Parathyroid adenoma (tissue), 2 donors: Measurements from ENCODE around the gene NUSAP1.

ENCODE experiments used
- H2AFZ ChIP-seq: fragments of 300-600 bp; sonication (generic); one replicate; pipeline ENCODE4 v1.7.0; 2017; ENCODE audit warnings: antibody characterized with exemption, mild to moderate bottlenecking
- H3K27ac ChIP-seq: fragments of 300-600 bp; sonication (generic); one replicate; pipeline ENCODE4 v1.7.0; 2017
- H3K27me3 ChIP-seq: fragments of 300-600 bp; sonication (generic); one replicate; pipeline ENCODE4 v1.7.0; 2017; ENCODE audit warnings: low read length; ENCODE audit not compliant: control insufficient read depth, insufficient read depth
- H3K36me3 ChIP-seq: fragments of 300-600 bp; sonication (generic); one replicate; pipeline ENCODE4 v1.7.0; 2017; ENCODE audit warnings: low read length; ENCODE audit not compliant: control insufficient read depth, insufficient read depth
- H3K4me1 ChIP-seq: fragments of 300-600 bp; sonication (generic); one replicate; pipeline ENCODE4 v1.7.0; 2017; ENCODE audit warnings: control low read depth
- H3K4me2 ChIP-seq: fragments of 300-600 bp; sonication (generic); one replicate; pipeline ENCODE4 v1.7.0; 2017; ENCODE audit warnings: low read length
- H3K4me3 ChIP-seq: fragments of 300-600 bp; sonication (generic); one replicate; pipeline ENCODE4 v1.7.0; 2017; ENCODE audit warnings: low read depth, low read length
- H3K79me2 ChIP-seq: fragments of 300-600 bp; sonication (generic); one replicate; pipeline ENCODE4 v1.7.0; 2017; ENCODE audit warnings: control low read depth
- H3K9ac ChIP-seq: fragments of 300-600 bp; sonication (generic); one replicate; pipeline ENCODE4 v1.7.0; 2017; ENCODE audit warnings: mild to moderate bottlenecking
- H3K9me3 ChIP-seq: fragments of 300-600 bp; sonication (generic); one replicate; pipeline ENCODE4 v1.7.0; 2017; ENCODE audit warnings: low read length; ENCODE audit not compliant: control insufficient read depth
- TF ChIP-seq, protein P1 (sequence below): fragments of 300-600 bp; sonication (generic); IDR thresholded peaks from one replicate; pipeline ENCODE4 v1.7.0; 2017; ENCODE audit warnings: antibody characterized with exemption, mild to moderate bottlenecking
- donor health status: primary hyperparathyroidism.

Gene NUSAP1

DNA sequence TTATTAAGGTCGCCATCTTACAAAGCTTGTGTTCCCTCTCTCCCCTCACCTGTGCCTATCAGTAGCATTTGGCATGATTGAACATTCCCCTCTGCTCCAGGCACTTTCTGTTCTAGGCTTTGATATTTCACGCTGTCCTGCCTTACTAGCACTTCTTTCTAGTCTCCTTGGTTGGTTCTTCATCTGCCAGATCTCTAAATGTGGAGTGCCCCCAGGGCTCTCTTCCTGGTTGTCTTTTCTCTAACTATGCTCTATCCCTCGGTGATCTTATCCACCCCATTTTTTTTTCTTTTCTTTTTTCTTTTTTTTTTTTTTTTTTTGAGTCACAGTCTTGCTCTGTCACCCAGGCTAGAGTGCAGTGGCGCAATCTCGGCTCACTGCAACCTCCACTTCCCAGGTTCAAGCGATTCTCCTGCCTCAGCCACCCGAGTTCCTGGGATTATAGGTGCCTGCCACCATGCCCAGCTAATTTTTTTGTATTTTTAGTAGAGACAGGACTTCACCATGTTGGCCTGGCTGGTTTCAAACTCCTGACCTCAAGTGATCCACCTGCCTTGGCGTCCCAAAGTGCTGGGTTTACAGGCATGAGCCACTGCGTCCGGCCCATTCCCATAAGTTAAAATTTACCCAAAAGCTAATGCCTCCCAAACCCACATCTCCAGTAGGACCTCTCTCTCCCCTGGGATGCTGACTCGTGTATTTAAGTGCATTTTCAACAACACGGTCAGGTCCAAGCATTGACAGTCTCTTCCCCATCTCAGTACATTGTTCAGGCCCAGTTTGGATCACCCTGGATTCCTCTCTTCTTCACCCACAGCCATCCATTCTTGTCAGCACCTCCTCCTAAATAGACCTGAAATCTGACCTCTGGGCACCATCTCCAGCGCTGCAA, 5.2 kb downstream of the NUSAP1 start:
- Histone ChIP-seq H3K27ac (no peak overlapping the region), H3K4me2 (no peak overlapping the region), H3K36me3 (no peaks in the 10 kb centered on the region), H3K4me3 (no peak overlapping the region), H2AFZ (no peak overlapping the region), H3K9ac (no peak overlapping the region), H3K79me2 (no peaks in the 10 kb centered on the region), H3K27me3 (no peaks in the 10 kb centered on the region), H3K4me1 (no peaks in the 10 kb centered on the region), H3K9me3 (no peaks in the 10 kb centered on the region)
- TF ChIP-seq, protein P1, sequence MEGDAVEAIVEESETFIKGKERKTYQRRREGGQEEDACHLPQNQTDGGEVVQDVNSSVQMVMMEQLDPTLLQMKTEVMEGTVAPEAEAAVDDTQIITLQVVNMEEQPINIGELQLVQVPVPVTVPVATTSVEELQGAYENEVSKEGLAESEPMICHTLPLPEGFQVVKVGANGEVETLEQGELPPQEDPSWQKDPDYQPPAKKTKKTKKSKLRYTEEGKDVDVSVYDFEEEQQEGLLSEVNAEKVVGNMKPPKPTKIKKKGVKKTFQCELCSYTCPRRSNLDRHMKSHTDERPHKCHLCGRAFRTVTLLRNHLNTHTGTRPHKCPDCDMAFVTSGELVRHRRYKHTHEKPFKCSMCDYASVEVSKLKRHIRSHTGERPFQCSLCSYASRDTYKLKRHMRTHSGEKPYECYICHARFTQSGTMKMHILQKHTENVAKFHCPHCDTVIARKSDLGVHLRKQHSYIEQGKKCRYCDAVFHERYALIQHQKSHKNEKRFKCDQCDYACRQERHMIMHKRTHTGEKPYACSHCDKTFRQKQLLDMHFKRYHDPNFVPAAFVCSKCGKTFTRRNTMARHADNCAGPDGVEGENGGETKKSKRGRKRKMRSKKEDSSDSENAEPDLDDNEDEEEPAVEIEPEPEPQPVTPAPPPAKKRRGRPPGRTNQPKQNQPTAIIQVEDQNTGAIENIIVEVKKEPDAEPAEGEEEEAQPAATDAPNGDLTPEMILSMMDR = no peak

DNA sequence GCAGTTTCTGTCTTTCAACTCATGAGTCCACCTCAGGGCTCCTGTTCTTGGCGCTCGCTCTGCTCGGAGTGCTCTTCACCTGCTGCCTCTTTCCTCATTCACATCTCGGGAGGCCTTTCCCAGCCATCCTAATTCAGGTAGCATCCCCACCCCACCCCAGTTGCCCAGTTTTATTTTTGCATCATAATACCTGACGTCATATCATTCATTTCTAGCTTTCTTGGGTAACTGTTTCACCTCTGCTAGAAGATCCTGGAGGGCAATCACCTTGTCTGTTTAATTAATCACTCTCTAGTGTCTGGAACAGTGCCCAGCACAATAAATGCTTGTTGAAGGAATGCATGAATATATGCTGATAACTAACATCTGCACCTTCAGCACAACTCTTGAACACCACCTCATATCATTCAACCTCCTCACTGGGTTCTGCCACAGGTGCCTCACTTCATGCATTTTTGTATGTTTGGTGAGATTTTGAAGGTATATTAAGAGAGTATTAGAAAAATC, 7.6 kb downstream of the NUSAP1 start:
- H3K36me3 ChIP-seq = no peaks in the 10 kb centered on the region
- H3K4me1 ChIP-seq = no peaks in the 10 kb centered on the region
- H3K9ac ChIP-seq = no peak overlapping the region
- no peak overlapping the region for H2AFZ ChIP-seq
- no peak overlapping the region for H3K4me3 ChIP-seq
- TF ChIP-seq, protein P1 = no peak
- no peak overlapping the region for H3K27ac ChIP-seq
- H3K79me2 ChIP-seq = no peaks in the 10 kb centered on the region
- H3K4me2 ChIP-seq = no peak overlapping the region
- H3K9me3 ChIP-seq = no peaks in the 10 kb centered on the region
- H3K27me3 ChIP-seq = no peaks in the 10 kb centered on the region

DNA sequence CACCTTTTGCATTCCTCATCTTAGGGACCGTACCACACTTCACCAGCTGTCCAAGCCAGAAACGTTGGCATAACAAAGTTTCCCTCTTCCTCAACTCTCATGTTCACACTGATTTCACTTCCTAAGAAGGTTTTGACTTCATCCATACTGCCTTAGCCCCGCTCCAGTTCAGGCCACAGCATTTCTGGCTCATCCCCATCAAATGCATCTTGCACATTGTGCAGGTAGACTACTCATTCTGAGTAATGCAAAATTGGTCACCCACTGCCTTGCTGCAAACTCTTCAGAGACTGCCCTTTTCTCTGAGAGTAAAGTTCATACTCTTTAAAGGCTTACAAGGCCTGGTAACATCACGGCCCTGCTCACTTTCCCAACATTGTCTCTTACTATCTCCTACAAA, 8.8 kb downstream of the NUSAP1 start:
- H3K27me3 ChIP-seq = no peaks in the 10 kb centered on the region
- H3K36me3 ChIP-seq = no peaks in the 10 kb centered on the region
- TF ChIP-seq, protein P1 = no peak
- H3K79me2 ChIP-seq = no peaks in the 10 kb centered on the region
- H3K4me3 ChIP-seq = no peak overlapping the region
- H3K27ac ChIP-seq = no peak overlapping the region
- no peak overlapping the region for H2AFZ ChIP-seq
- H3K4me2 ChIP-seq = no peak overlapping the region
- H3K9ac ChIP-seq = no peak overlapping the region
- no peaks in the 10 kb centered on the region for H3K4me1 ChIP-seq
- no peaks in the 10 kb centered on the region for H3K9me3 ChIP-seq

DNA sequence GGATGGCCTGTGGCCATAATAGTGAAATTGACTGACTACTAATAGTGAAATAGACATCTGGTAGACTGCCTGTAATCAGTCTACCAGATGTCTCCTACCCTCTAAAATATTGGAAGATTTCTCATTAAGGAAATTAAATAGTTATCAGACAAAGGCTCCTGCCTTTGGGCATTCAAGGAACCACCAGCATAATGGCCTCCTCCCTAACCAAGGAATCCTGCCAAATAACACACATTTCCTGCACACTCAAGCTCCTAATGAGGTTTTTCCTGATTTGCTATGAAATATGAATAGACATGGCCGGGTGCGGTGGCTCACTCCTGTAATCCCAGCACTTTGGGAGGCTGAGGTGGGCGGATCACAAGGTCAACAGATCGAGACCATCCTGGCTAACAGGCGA, 14.6 kb downstream of the NUSAP1 start:
- Histone ChIP-seq H2AFZ (no peak overlapping the region), H3K27me3 (no peaks in the 10 kb centered on the region), H3K36me3 (no peaks in the 10 kb centered on the region), H3K79me2 (no peaks in the 10 kb centered on the region), H3K27ac (no peak overlapping the region), H3K9ac (no peak overlapping the region), H3K4me1 (no peaks in the 10 kb centered on the region), H3K4me3 (no peak overlapping the region), H3K4me2 (no peak overlapping the region), H3K9me3 (no peaks in the 10 kb centered on the region)
- TF ChIP-seq, protein P1 = no peak
